Measurements from ENCODE around the gene SYNGR2.
A peak's percentile ranks its signal among the peaks of the same experiment; 100 is the strongest.

The SYNGR2 gene

DNA sequence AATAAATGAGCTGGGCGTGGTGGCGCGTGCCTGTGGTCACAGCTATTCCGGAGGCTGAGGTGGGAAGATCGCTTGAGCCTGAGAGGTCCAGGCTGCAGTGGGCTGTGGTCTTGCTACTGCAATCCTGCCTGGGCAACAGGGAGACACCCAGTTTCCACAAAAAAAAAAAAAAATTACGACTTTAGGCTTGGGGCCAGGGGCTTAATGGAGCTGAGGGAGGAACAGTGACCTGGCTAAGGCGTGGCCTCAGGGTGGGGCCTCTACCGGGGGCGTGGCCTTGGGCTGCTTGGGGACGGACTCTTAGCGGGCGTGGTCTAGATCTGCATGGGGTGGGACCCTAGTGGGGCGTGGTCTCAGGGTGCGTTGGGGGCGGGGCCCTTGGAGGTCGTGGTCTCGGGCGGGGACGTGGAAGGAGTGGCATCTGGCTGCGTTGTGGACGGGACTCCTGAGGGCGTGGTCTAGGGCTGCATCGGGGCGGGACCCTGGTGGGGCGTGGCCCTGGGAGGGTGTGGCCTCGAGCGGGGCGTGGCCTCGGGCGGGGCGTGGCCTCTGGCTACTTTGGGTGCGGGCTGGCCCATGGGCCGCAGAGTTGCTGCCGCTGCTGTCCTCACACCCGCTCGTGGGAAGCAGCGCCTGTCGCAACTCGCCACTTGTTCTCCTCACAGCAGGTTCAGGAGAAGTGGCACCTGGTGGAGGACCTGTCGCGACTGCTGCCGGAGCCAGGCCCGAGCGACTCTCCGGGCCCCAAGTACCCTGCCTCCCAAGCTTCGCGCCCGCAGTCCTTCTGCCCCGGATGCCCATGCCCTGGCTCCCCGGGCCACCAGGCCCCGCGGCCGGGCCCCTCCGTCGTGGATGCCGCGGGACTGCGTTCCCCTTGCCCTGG is 28.0 kb upstream of the SYNGR2 start:
- DNase-seq: peak; percentile 62
- Histone ChIP-seq H3K4me3 (ENCODE audit: insufficient read depth in 1 of 2, low read depth in 1 of 2, low read length in 2 of 2) (peak overlapping the region in 1 of 2 experiments; percentile 9), H2BK12ac (ENCODE audit: low read length in 2 of 2) (no peak overlapping the region), H3K79me1 (replicated peaks; ENCODE audit: low read length, poor library complexity, severe bottlenecking) (no peaks in the 10 kb centered on the region), H3K4me2 (ENCODE audit: low read length, poor library complexity, severe bottlenecking) (no peak overlapping the region), H3K14ac (ENCODE audit: low read length in 2 of 2) (no peak overlapping the region), H3K4me1 (ENCODE audit: control insufficient read depth, insufficient read depth, low read depth, low read length) (peaks cover 40% of the 10 kb centered on the region), H2BK15ac (ENCODE audit: low read depth, poor library complexity, severe bottlenecking) (no peak overlapping the region), H4K8ac (ENCODE audit: low read length) (peak overlapping the region; percentile 45), H3K36me3 (ENCODE audit: control insufficient read depth in 1 of 2, insufficient read depth in 2 of 2, low read depth in 1 of 2, low read length in 2 of 2) (no peaks in the 10 kb centered on the region), H3K23ac (ENCODE audit: low read length in 2 of 2) (no peak overlapping the region), H3K27ac (ENCODE audit: low read length, poor library complexity, severe bottlenecking) (no peak overlapping the region), H2AK5ac (ENCODE audit: low read length, severe bottlenecking) (no peak overlapping the region), H3K9ac (ENCODE audit: low read length) (no peak overlapping the region), H4K91ac (ENCODE audit: low read length) (peak overlapping the region; percentile 52), H3K27me3 (ENCODE audit: control insufficient read depth in 1 of 2, insufficient read depth in 1 of 2, low read length in 2 of 2) (peaks cover 0 to 23% of the 10 kb centered on the region in 2 experiments), H2BK120ac (ENCODE audit: low read depth, low read length) (no peak overlapping the region), H3K9me3 (ENCODE audit: control insufficient read depth, low read length) (no peaks in the 10 kb centered on the region), H2BK5ac (ENCODE audit: low read depth, low read length, poor library complexity, severe bottlenecking) (no peak overlapping the region), H2AFZ (ENCODE audit: low read depth, low read length) (no peak overlapping the region), H3K4ac (ENCODE audit: low read depth in 1 of 2, low read length in 2 of 2) (no peak overlapping the region), H3K18ac (ENCODE audit: low read depth in 1 of 2, low read length in 2 of 2) (peak overlapping the region; percentile 13 to 14)
- WGBS: 47% methylated on average over 58 of the region's 58 CpGs

DNA sequence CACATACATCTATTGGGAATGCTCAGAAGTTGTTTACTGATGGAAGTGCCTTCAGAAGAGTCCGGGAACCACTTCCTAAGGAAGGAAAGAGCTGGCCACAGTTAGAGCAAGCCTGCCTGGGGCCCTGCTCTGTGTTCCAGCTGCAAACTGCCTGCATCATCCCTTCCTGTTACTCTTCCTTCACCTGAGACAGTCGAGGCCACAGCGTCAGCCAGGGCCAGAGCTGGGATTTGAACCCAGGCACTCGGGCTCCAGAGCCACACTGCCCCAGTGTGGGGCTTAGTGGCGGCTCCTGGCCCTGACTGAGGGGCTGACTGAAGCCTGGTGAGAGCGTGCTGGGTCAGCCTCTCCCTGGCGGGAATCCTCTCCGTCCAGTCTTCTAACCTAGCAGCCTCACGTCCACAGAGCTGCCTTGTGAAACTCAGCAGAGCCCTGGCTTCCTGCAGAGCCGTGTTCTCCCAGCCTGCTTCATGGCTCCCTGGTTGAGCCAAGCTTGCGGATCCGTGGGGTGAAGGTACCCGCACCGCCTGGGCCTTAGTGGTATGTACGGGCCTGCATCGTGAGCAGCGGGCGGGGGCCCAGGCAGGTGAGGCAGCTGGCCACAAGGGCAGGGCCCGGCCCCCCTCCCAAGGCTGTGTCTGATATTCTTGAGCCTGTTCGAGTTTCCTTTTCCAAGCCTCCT is 26.8 kb upstream of the SYNGR2 start:
- H3K4me2 ChIP-seq (ENCODE audit: low read length, poor library complexity, severe bottlenecking): no peak overlapping the region
- H3K14ac ChIP-seq (ENCODE audit: low read length in 2 of 2): peak overlapping the region in 1 of 2 experiments; percentile 53
- H3K4ac ChIP-seq (ENCODE audit: low read depth in 1 of 2, low read length in 2 of 2): no peak overlapping the region
- no peaks in the 10 kb centered on the region for H3K9me3 ChIP-seq (ENCODE audit: control insufficient read depth, low read length)
- H3K27ac ChIP-seq (ENCODE audit: low read length, poor library complexity, severe bottlenecking): no peak overlapping the region
- WGBS: 89% methylated on average over 20 of the region's 20 CpGs
- no peak overlapping the region for H4K91ac ChIP-seq (ENCODE audit: low read length)
- H3K79me1 ChIP-seq (replicated peaks; ENCODE audit: low read length, poor library complexity, severe bottlenecking): no peaks in the 10 kb centered on the region
- H2AFZ ChIP-seq (ENCODE audit: low read depth, low read length): no peak overlapping the region
- no peak overlapping the region for H3K9ac ChIP-seq (ENCODE audit: low read length)
- peak overlapping the region in 1 of 2 experiments; percentile 48 for H3K18ac ChIP-seq (ENCODE audit: low read depth in 1 of 2, low read length in 2 of 2)
- H2AK5ac ChIP-seq (ENCODE audit: low read length, severe bottlenecking): no peak overlapping the region
- H3K27me3 ChIP-seq (ENCODE audit: control insufficient read depth in 1 of 2, insufficient read depth in 1 of 2, low read length in 2 of 2): peaks cover 0 to 18% of the 10 kb centered on the region in 2 experiments
- no peak overlapping the region for H3K23ac ChIP-seq (ENCODE audit: low read length in 2 of 2)
- H2BK15ac ChIP-seq (ENCODE audit: low read depth, poor library complexity, severe bottlenecking): no peak overlapping the region
- no peak overlapping the region for H3K4me3 ChIP-seq (ENCODE audit: insufficient read depth in 1 of 2, low read depth in 1 of 2, low read length in 2 of 2)
- no peaks in the 10 kb centered on the region for H3K36me3 ChIP-seq (ENCODE audit: control insufficient read depth in 1 of 2, insufficient read depth in 2 of 2, low read depth in 1 of 2, low read length in 2 of 2)
- H4K8ac ChIP-seq (ENCODE audit: low read length): no peak overlapping the region
- no peak overlapping the region for H2BK120ac ChIP-seq (ENCODE audit: low read depth, low read length)
- H3K4me1 ChIP-seq (ENCODE audit: control insufficient read depth, insufficient read depth, low read depth, low read length): peaks cover 42% of the 10 kb centered on the region
- no peak for DNase-seq
- H2BK12ac ChIP-seq (ENCODE audit: low read length in 2 of 2): peak overlapping the region in 1 of 2 experiments; percentile 45
- no peak overlapping the region for H2BK5ac ChIP-seq (ENCODE audit: low read depth, low read length, poor library complexity, severe bottlenecking)

DNA sequence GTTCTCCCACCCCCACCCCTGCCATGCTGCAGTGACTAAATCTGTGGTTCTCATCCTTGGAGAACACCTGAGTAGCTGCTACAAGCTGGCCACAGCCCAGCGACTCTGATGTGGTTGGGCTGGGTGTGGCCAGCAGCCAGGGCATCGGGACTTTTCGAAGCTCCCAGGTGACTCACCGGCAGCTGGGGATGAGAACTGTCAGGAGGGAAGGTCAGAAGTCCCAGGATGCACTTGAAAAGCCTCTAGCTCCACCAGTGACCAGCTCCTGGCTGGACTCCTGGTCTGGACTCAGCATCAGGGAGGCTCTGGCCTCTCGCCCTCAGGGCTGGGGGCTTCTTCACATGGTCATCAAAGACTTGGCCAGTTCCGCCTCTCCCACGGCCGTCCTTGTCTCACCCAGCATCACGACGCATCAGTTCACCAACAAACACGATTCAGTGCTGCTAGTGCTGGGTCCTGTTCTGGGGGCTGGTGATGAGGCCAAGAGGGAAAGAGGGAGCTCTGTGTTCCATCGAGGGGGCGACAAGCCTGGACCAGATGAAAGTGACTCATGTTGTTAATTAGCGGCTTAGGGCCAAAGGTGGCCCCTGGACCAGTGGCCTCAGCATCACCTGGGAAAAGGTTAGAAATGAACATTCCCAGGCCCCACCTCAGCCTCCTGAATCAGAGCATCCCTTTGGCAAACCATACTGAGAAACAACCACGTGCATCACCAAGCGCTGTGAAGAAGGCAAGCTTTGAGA is 26.1 kb upstream of the SYNGR2 start:
- Histone ChIP-seq H3K4me3 (ENCODE audit: insufficient read depth in 1 of 2, low read depth in 1 of 2, low read length in 2 of 2) (no peak overlapping the region), H3K27ac (ENCODE audit: low read length, poor library complexity, severe bottlenecking) (no peak overlapping the region), H2AK5ac (ENCODE audit: low read length, severe bottlenecking) (no peak overlapping the region), H4K91ac (ENCODE audit: low read length) (no peak overlapping the region), H3K4ac (ENCODE audit: low read depth in 1 of 2, low read length in 2 of 2) (no peak overlapping the region), H2BK12ac (ENCODE audit: low read length in 2 of 2) (peak overlapping the region in 1 of 2 experiments; percentile 40), H2BK5ac (ENCODE audit: low read depth, low read length, poor library complexity, severe bottlenecking) (no peak overlapping the region), H2BK120ac (ENCODE audit: low read depth, low read length) (no peak overlapping the region), H2AFZ (ENCODE audit: low read depth, low read length) (no peak overlapping the region), H2BK15ac (ENCODE audit: low read depth, poor library complexity, severe bottlenecking) (peak overlapping the region; percentile 31), H3K9ac (ENCODE audit: low read length) (no peak overlapping the region), H3K4me2 (ENCODE audit: low read length, poor library complexity, severe bottlenecking) (no peak overlapping the region), H3K36me3 (ENCODE audit: control insufficient read depth in 1 of 2, insufficient read depth in 2 of 2, low read depth in 1 of 2, low read length in 2 of 2) (no peaks in the 10 kb centered on the region), H3K14ac (ENCODE audit: low read length in 2 of 2) (no peak overlapping the region), H3K79me1 (replicated peaks; ENCODE audit: low read length, poor library complexity, severe bottlenecking) (no peaks in the 10 kb centered on the region), H3K27me3 (ENCODE audit: control insufficient read depth in 1 of 2, insufficient read depth in 1 of 2, low read length in 2 of 2) (peaks cover 0 to 22% of the 10 kb centered on the region in 2 experiments), H3K4me1 (ENCODE audit: control insufficient read depth, insufficient read depth, low read depth, low read length) (peaks cover 42% of the 10 kb centered on the region), H4K8ac (ENCODE audit: low read length) (no peak overlapping the region), H3K23ac (ENCODE audit: low read length in 2 of 2) (no peak overlapping the region), H3K9me3 (ENCODE audit: control insufficient read depth, low read length) (no peaks in the 10 kb centered on the region), H3K18ac (ENCODE audit: low read depth in 1 of 2, low read length in 2 of 2) (peak overlapping the region in 1 of 2 experiments; percentile 49)
- WGBS: 76% methylated on average over 16 of the region's 16 CpGs
- DNase-seq: peak; percentile 60
